Measurements from ENCODE around the gene BIRC3. TPM values are rescaled to one million over a fixed set of nuclear protein-coding genes. Genes with fewer than 3 reads are reported as not detected.
"Not testable (repeated sequence)": the region's sequence is repeated elsewhere in the genome, so short reads cannot be mapped to it uniquely, and the experiment has no call there.

BIRC3 gene
- total RNA-seq, 1 donor from 2014 or later: 10.6 TPM

GRCh38 chr11:102317768-102318103 lies 452 bp downstream of the BIRC3 start:
- ATAC-seq (peak; percentile 17), DNase-seq (ENCODE audit: missing footprints) (no peak)
- intact Hi-C loops (cut with DNase I): loop anchor here (2.0 kb wide), 1 partner anchor 29 kb away; the partner anchor contains the start of gene BIRC2

- no peak for ATAC-seq
- intact Hi-C loops (cut with DNase I): loop anchor here (2.0 kb wide), 1 partner anchor 28 kb away; the partner anchor contains the start of gene BIRC2
- no peak for DNase-seq (ENCODE audit: missing footprints)
Measured at GRCh38 chr11:102318469-102318868, 1.2 kb downstream of the BIRC3 start.

DNA sequence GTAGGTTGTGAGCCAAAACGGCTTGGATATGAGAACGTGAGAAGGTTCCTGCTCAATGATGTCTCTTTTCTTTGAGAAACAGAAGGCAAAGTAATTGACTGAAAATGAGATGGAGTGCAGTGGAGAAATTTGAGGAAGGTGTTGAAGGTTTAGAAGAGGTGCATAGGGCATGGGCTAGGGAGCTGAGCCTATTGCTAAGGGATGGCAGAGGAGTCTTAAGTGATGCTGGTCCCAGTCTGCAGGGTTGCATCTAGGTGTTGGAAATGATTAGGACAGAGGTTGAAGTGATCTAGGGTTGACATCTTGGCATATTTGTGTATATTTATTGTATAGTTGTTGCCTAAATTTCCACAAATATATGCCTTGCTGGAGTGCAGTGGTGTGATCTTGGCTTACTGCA lies 2.3 kb downstream of the BIRC3 start:
- intact Hi-C loops (cut with DNase I): loop anchor here (2.0 kb wide), 1 partner anchor 27 kb away; the partner anchor contains the start of gene BIRC2
- no peak for ATAC-seq
- DNase-seq (ENCODE audit: missing footprints): no peak

- ATAC-seq: no peak
- no peak for DNase-seq (ENCODE audit: missing footprints)
- intact Hi-C loops (cut with DNase I): no loop called here
Measured at GRCh38 chr11:102320188-102320587, 2.9 kb downstream of the BIRC3 start.

DNA sequence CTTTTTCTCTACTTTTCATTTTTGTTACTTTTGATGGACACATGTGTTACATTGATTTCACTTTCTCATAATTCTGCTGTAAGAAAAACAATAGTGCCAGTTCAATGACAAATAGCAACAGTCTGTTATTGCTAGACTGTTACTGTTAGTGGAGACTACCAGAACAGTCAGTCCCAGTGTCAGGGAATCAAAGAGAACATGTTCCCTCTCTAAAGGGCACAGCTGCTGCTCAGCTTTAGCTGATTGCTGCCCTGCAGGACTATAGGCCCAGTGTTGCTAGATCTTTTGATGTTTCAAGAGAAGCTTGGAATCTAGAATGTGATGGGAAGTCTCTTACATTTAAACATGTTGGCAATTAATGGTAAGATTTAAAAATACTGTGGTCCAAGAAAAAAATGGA lies 3.4 kb downstream of the BIRC3 start:
- DNase-seq (ENCODE audit: missing footprints): no peak
- intact Hi-C loops (cut with DNase I): no loop called here
- peak; percentile 73 for ATAC-seq

- no peak for ATAC-seq
Measured at GRCh38 chr11:102322560-102322959, 5.3 kb downstream of the BIRC3 start.

GRCh38 chr11:102323542-102324251 lies 6.4 kb downstream of the BIRC3 start:
- ATAC-seq: no peak
- intact Hi-C loops (cut with DNase I): no loop called here

More at GRCh38 chr11:102322560-102322959, 5.3 kb downstream of the BIRC3 start:
- intact Hi-C loops (cut with DNase I): no loop called here
- DNase-seq (ENCODE audit: missing footprints): no peak

DNA sequence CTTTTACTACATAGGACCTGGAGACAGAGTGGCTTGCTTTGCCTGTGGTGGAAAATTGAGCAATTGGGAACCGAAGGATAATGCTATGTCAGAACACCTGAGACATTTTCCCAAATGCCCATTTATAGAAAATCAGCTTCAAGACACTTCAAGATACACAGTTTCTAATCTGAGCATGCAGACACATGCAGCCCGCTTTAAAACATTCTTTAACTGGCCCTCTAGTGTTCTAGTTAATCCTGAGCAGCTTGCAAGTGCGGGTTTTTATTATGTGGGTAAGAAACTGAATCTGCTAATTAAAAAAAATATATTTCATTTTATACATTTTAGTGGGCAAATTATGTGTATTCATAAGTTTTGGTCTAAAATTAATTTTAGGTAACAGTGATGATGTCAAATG lies 7.8 kb downstream of the BIRC3 start:
- intact Hi-C loops (cut with DNase I): no loop called here
- DNase-seq (ENCODE audit: missing footprints): no peak
- ATAC-seq: no peak

More at GRCh38 chr11:102323542-102324251, 6.4 kb downstream of the BIRC3 start:
- DNase-seq (ENCODE audit: missing footprints): no peak

- intact Hi-C loops (cut with DNase I): no loop called here
- ATAC-seq (no peak), DNase-seq (ENCODE audit: missing footprints) (no peak)
Measured at GRCh38 chr11:102328748-102329147, 11.5 kb downstream of the BIRC3 start.

DNA sequence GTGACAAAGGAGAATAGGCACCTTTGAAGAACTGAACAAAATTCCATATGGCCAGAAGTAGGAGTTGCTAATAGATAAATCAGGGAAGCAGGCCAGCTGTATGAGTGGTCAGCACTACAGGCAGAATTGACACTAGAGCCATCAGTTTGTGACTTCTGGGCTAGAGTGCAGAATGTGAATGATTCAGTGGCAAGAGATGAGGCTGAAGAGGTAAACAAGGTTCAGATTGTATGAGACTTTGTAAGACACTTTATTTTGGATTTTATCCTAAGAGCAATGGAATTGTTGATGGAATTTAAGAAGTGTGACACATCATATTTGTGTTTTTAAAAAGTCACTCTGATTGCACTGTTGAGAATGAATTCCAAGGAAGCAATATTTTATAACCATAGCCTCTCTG lies 12.9 kb downstream of the BIRC3 start:
- no peak for DNase-seq (ENCODE audit: missing footprints)
- ATAC-seq: no peak
- intact Hi-C loops (cut with DNase I): no loop called here

GRCh38 chr11:102331341-102331740 lies 14.1 kb downstream of the BIRC3 start:
- ATAC-seq (no peak), DNase-seq (ENCODE audit: missing footprints) (no peak)
- intact Hi-C loops (cut with DNase I): no loop called here

DNA sequence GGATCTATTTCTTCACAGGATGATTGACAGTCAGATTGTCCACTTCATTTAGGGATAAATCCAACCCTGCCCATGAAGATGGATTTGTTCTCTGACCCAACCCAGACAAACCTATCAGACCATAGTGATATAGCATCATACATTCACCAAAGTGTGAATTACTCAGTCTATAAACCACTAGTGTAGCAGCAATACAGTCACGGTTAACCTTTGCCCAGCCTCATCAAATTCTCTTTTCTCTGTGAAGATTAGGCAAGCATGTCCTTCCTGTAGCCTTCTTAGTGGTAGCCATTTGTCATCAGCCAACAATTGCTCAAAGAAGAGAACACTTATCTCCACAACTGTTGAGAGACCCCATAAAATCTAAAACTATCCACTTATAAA lies 15.3 kb downstream of the BIRC3 start:
- intact Hi-C loops (cut with DNase I): no loop called here

DNA sequence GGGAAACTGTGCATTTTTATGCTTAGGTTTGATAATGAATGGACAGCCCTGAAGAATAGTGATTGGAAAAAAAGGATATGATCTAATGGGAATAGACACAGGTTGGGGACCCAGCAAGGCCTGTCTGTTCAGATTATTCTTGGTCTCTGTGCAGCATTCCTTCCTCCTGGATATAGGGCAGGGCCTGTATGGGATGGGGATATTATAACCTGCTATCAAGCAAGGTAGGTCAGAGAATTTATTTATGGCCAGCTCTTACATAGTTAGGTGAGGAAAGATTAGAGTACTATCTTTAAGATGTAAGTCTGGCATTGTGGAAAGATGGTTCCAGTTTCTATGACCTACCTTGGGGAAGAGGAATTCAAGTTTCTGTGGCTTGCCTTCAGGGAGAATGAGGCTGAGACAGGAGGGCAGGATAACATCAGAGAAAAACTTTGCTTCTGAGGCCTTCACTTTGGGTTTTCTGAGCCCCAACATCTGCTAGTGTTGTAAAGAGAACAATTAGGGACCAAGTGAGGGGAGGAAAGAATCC lies 21.3 kb downstream of the BIRC3 start:
- intact Hi-C loops (cut with DNase I): no loop called here
- DNase-seq (ENCODE audit: missing footprints) (no peak), ATAC-seq (no peak)

More for the DNA sequence above, 15.3 kb downstream of the BIRC3 start:
- DNase-seq (ENCODE audit: missing footprints) (no peak), ATAC-seq (no peak)

- not testable (repeated sequence) for DNase-seq (ENCODE audit: missing footprints); ATAC-seq
- intact Hi-C loops (cut with DNase I): loop anchor here (1.0 kb wide), 1 partner anchor 154 kb away; no protein-coding TSS in a partner anchor
Measured at GRCh38 chr11:102341311-102341710, 24.0 kb downstream of the BIRC3 start.

- no peak for DNase-seq (ENCODE audit: missing footprints)
- intact Hi-C loops (cut with DNase I): loop anchor here (1.0 kb wide), 1 partner anchor 153 kb away; no protein-coding TSS in a partner anchor
- peak; percentile 59 for ATAC-seq
Measured at GRCh38 chr11:102341844-102342318, 24.6 kb downstream of the BIRC3 start.

DNA sequence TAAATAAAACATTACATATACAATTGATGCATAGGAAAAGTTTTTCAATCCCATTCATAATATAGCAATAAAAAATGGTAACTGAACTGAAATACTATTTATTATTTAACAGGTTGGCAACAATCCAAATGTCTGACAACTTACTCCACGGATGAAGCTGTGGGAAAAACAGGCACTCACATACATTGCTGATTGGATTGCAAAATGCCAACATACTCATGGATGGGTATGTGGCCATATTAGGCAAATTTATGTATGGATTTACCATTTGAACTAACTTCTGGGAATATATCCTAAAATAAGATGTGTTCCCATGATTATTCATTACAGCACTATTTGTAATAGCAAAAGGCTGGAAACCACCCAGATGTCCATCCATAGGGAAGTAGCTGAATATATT lies 26.5 kb downstream of the BIRC3 start:
- DNase-seq (ENCODE audit: missing footprints) (no peak), ATAC-seq (no peak)
- intact Hi-C loops (cut with DNase I): no loop called here

DNA sequence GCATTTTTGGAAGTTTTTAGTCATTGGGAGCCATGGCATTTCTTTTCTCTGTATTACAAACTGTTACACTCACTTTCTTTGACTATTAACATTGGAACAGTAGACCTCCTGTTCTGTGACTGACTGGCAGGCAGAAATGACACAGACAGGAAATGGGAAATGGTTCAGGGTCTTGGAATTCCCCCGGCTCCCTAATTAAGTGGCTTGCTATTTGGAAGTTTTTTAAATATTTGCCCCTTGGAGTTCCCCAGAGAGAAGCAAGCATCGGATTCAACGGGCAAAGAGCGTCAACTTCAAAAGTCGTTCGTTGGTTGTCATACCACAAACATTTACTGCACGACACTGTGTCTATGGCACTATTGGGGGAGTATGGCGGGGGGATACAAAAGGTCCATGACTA lies 28.6 kb downstream of the BIRC3 start:
- ATAC-seq (no peak), DNase-seq (ENCODE audit: missing footprints) (no peak)
- intact Hi-C loops (cut with DNase I): loop anchor here (2.0 kb wide), 2 partner anchors 27 to 57 kb away; no protein-coding TSS in a partner anchor

DNA sequence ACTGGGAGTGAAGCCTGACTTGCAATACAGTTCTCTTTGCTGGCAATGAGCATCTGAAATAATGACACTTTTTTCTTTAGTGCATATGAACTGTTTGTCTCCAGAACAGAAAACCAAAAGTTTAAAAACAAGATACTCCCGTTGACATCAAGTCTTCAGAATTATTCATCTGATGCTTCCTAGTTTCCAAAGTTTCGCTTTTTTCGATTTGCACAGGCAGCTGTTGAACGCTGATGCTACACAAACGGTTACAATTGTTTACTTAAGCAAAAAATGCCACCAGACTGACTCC lies 29.1 kb downstream of the BIRC3 start:
- intact Hi-C loops (cut with DNase I): loop anchor here (2.0 kb wide), 2 partner anchors 28 to 58 kb away; no protein-coding TSS in a partner anchor
- no peak for DNase-seq (ENCODE audit: missing footprints)
- ATAC-seq: no peak

GRCh38 chr11:102346748-102347461 lies 29.6 kb downstream of the BIRC3 start, which contains the start of gene BIRC2:
Gene BIRC2 (plus strand): TSS chr11:102347214. CDS start chr11:102349855, 2,641 bp downstream.
- DNase-seq (ENCODE audit: missing footprints): peak; percentile 98
- intact Hi-C loops (cut with DNase I): loop anchor here (1.0 to 2.0 kb wide), 3 partner anchors 28 to 105 kb away; partner anchors contain the start of gene TMEM123
- ATAC-seq: peak; percentile 97
